ENCODE data around the gene IL1RN. TPM values are rescaled to one million over a fixed set of nuclear protein-coding genes. Genes with fewer than 3 reads are reported as not detected.

The IL1RN gene
- total and polyA plus RNA-seq, 2 of the 4 experiments (the other 2 are of a cell fraction): not detected

GRCh38 chr2:113079131-113079530 lies 48.3 kb upstream of the IL1RN start:
- Histone ChIP-seq H2AFZ (replicated peaks; ENCODE audit: low read length, poor library complexity) (no peak overlapping the region), H3K9ac (ENCODE audit: low read depth, low read length) (no peak overlapping the region), H3K23ac (ENCODE audit: low read depth, low read length) (no peak overlapping the region), H2BK5ac (ENCODE audit: low read depth, low read length, poor library complexity, severe bottlenecking) (no peak overlapping the region), H2AK9ac (replicated peaks; ENCODE audit: low read depth, low read length, poor library complexity) (no peak overlapping the region), H3K27me3 (ENCODE audit: control insufficient read depth, insufficient read depth, low read length) (peaks cover 16% of the 10 kb centered on the region), H3K4me1 (ENCODE audit: control insufficient read depth, insufficient read depth, low read length) (no peaks in the 10 kb centered on the region), H4K20me1 (ENCODE audit: insufficient read depth, low read length) (no peaks in the 10 kb centered on the region), H3K18ac (ENCODE audit: low read depth, low read length) (no peak overlapping the region), H2BK15ac (ENCODE audit: low read depth, low read length) (no peak overlapping the region), H3K79me1 (ENCODE audit: low read depth in 1 of 2, low read length in 2 of 2) (no peaks in the 10 kb centered on the region), H2BK20ac (ENCODE audit: low read depth, low read length) (no peak overlapping the region), H3K9me3 (ENCODE audit: control insufficient read depth, insufficient read depth, low read length) (no peaks in the 10 kb centered on the region), H4K8ac (ENCODE audit: low read depth in 2 of 2, low read length in 2 of 2) (no peak overlapping the region), H3K4me2 (ENCODE audit: low read depth, low read length) (no peak overlapping the region), H2AK5ac (ENCODE audit: low read depth, low read length) (no peak overlapping the region), H3K27ac (ENCODE audit: insufficient read depth, low read length) (no peak overlapping the region), H3K4ac (ENCODE audit: low read depth, low read length) (no peak overlapping the region), H3K4me3 (ENCODE audit: insufficient read depth, low read depth, low read length) (no peak overlapping the region), H4K5ac (ENCODE audit: low read depth, low read length) (no peak overlapping the region), H3K36me3 (ENCODE audit: control insufficient read depth, insufficient read depth, low read length) (no peaks in the 10 kb centered on the region), H3K56ac (ENCODE audit: extremely low read depth, insufficient read depth, low read length) (no peak overlapping the region), H3K14ac (replicated peaks; ENCODE audit: low read depth, low read length) (no peak overlapping the region), H3K9me1 (ENCODE audit: insufficient read depth, low read length) (no peaks in the 10 kb centered on the region), H2BK120ac (ENCODE audit: low read depth, low read length) (no peak overlapping the region), H4K91ac (ENCODE audit: insufficient read depth, low read depth, low read length) (no peak overlapping the region)
- no peak for DNase-seq
- ATAC-seq (ENCODE audit: low read depth): no peak
- WGBS, 2 experiments (ENCODE audit: extremely low coverage in 2 of 2, insufficient read length in 1 of 2): 100% methylated on average over 1 of the region's 4 CpGs; no CpG with 5 or more reads in 1 of the 2 experiments
- intact Hi-C loops (cut with micrococcal nuclease) (no loop called here), in situ Hi-C loops (cut with MboI; ENCODE audit: low sequenced_read_pairs) (no loop called here), dilution Hi-C loops (cut with HindIII; ENCODE audit: low sequenced_read_pairs, unreplicated experiment) (no loop called here)
- TF ChIP-seq MXI1 (IDR thresholded peaks at IDR 0.05; ENCODE audit: borderline replicate concordance, low read depth, low read length) (no peak), RFX5 (IDR thresholded peaks at IDR 0.05; ENCODE audit: low read depth, low read length) (no peak), RCOR1 (IDR thresholded peaks at IDR 0.05; ENCODE audit: insufficient replicate concordance, low read length) (no peak), CTCF (conservative IDR thresholded peaks at IDR 0.05; ENCODE audit: low read depth, low read length) (no peak), CHD1 (IDR thresholded peaks at IDR 0.05; ENCODE audit: low read depth, low read length) (no peak), NFE2L2 (IDR thresholded peaks at IDR 0.05; ENCODE audit: low read depth, low read length) (no peak), MAZ (IDR thresholded peaks at IDR 0.05; ENCODE audit: borderline replicate concordance, low read depth, low read length) (no peak), USF2 (IDR thresholded peaks at IDR 0.05; ENCODE audit: low read depth, low read length) (no peak), CEBPB (IDR thresholded peaks at IDR 0.05; ENCODE audit: low read depth, low read length) (no peak), POLR2A (IDR thresholded peaks at IDR 0.05; ENCODE audit: low read depth, low read length) (no peak), SMC3 (IDR thresholded peaks at IDR 0.05; ENCODE audit: low read depth, low read length) (no peak), MAFK (IDR thresholded peaks at IDR 0.05; ENCODE audit: low read depth, low read length) (no peak), FOS (IDR thresholded peaks at IDR 0.05; ENCODE audit: low read depth, low read length) (no peak), RAD21 (IDR thresholded peaks at IDR 0.05; ENCODE audit: low read length) (no peak), BHLHE40 (IDR thresholded peaks at IDR 0.05; ENCODE audit: low read depth, low read length) (no peak), ELK1 (IDR thresholded peaks at IDR 0.05; ENCODE audit: borderline replicate concordance, low read depth, low read length) (no peak)
- ChIA-PET POLR2A (ENCODE audit: unreplicated experiment) (no interaction called here), CTCF (no interaction called here)
- no TSS peak for BruUV-seq (replicated peaks)

Data from IMR-90 (cell line).